Calu3 (cell line): ENCODE measurements around the gene SPRR3. TPM values are rescaled to one million over a fixed set of nuclear protein-coding genes. Genes with fewer than 3 reads are reported as not detected.

Source experiments
- BruUV-seq: library from RNA; stranded (reverse); fragments of 400-500 nt; replicated peaks from 2 replicates; lab custom pipeline; 2021; lab: Mats Ljungman, UMichigan
- CTCF ChIA-PET: fragments of 300-600 bp; sonication (Branson Sonifier 250); formaldehyde crosslinking; loops from one replicate; lab custom pipeline; 2022; ENCODE audit warnings: antibody characterized with exemption; lab: Charles Lee
- DNase-seq: peaks from one replicate; pipeline ENCODE4 v3.0.0; 2022
- H3K27ac Mint-ChIP-seq: one replicate; pipeline ENCODE4 v1.8.0; 2022; ENCODE audit warnings: mixed read lengths; ENCODE audit not compliant: unreplicated experiment
- H3K27me3 Mint-ChIP-seq: one replicate; pipeline ENCODE4 v1.8.0; 2022; ENCODE audit warnings: mixed read lengths; ENCODE audit not compliant: unreplicated experiment
- H3K36me3 Mint-ChIP-seq: one replicate; pipeline ENCODE4 v1.8.0; 2022; ENCODE audit warnings: mild to moderate bottlenecking, moderate library complexity, mixed read lengths; ENCODE audit not compliant: insufficient read depth, unreplicated experiment
- H3K4me1 Mint-ChIP-seq: one replicate; pipeline ENCODE4 v1.8.0; 2022; ENCODE audit warnings: mild to moderate bottlenecking, low read depth, mixed read lengths; ENCODE audit not compliant: unreplicated experiment
- H3K4me3 Mint-ChIP-seq: one replicate; pipeline ENCODE4 v1.8.0; 2022; ENCODE audit warnings: mild to moderate bottlenecking, low read depth, moderate library complexity, mixed read lengths; ENCODE audit not compliant: unreplicated experiment
- H3K9me3 Mint-ChIP-seq: one replicate; pipeline ENCODE4 v1.8.0; 2022; ENCODE audit warnings: low read depth, mixed read lengths; ENCODE audit not compliant: unreplicated experiment
- CTCF ChIP-seq: fragments of 200-600 bp; IDR thresholded peaks from one replicate; pipeline ENCODE4 v1.8.0; 2022; ENCODE audit warnings: antibody characterized with exemption; ENCODE audit not compliant: unreplicated experiment
- intact Hi-C: fragments of 100-400 bp; cut with micrococcal nuclease; formaldehyde crosslinking; loops from one replicate; pipeline ENCODE4 v1.10.0; 2022; ENCODE audit not compliant: unreplicated experiment
- total RNA-seq: library from RNA; stranded (reverse); gene quantifications from 2 replicates; pipeline ENCODE4 v1.2.3, GENCODE V29; 2022

Gene SPRR3
- total RNA-seq, 1 experiment from 2014 or later = 6.2 TPM

GRCh38 chr1:152959273-152959672, 42.3 kb upstream of the SPRR3 start:
- TF ChIP-seq CTCF = no peak
- Mint-ChIP-seq H3K27ac (no peak overlapping the region), H3K4me3 (no peak overlapping the region), H3K4me1 (peaks cover 10% of the 10 kb centered on the region), H3K36me3 (no peaks in the 10 kb centered on the region), H3K27me3 (no peaks in the 10 kb centered on the region), H3K9me3 (peaks cover 4% of the 10 kb centered on the region)
- intact Hi-C loops = no loop called here
- CTCF ChIA-PET = no interaction called here
- DNase-seq = no peak
- BruUV-seq = no TSS peak

- TF ChIP-seq CTCF = no peak
- CTCF ChIA-PET = interaction anchor here (0.5 to 1.7 kb wide), 3 partner anchors 11 to 287 kb away, joined by 3 to 8 read pairs (median 5); partner anchors contain the start of gene SPRR4
- no peak overlapping the region for H3K4me3 Mint-ChIP-seq
- H3K27me3 Mint-ChIP-seq = no peaks in the 10 kb centered on the region
- intact Hi-C loops = no loop called here
- H3K27ac Mint-ChIP-seq = no peak overlapping the region
- BruUV-seq = no TSS peak
- peaks cover 4% of the 10 kb centered on the region for H3K9me3 Mint-ChIP-seq
- no peaks in the 10 kb centered on the region for H3K36me3 Mint-ChIP-seq
- DNase-seq = no peak
- peaks cover 3% of the 10 kb centered on the region for H3K4me1 Mint-ChIP-seq
Observed at GRCh38 chr1:152959801-152960451, 41.6 kb upstream of the SPRR3 start.

- Mint-ChIP-seq H3K36me3 (no peaks in the 10 kb centered on the region), H3K4me1 (no peaks in the 10 kb centered on the region), H3K27ac (no peak overlapping the region), H3K9me3 (peaks cover 4% of the 10 kb centered on the region), H3K27me3 (no peaks in the 10 kb centered on the region), H3K4me3 (no peak overlapping the region)
- no peak for DNase-seq
- intact Hi-C loops = no loop called here
- no TSS peak for BruUV-seq
- no peak for TF ChIP-seq CTCF
- CTCF ChIA-PET = interaction anchor here (0.5 to 1.7 kb wide), 4 partner anchors 10 to 286 kb away, joined by 3 to 8 read pairs (median 5); partner anchors contain the start of gene SPRR4
Observed at GRCh38 chr1:152960452-152961044, 41.0 kb upstream of the SPRR3 start.

- H3K4me3 Mint-ChIP-seq = no peak overlapping the region
- H3K27me3 Mint-ChIP-seq = no peaks in the 10 kb centered on the region
- no peak overlapping the region for H3K27ac Mint-ChIP-seq
- no peak for DNase-seq
- H3K4me1 Mint-ChIP-seq = no peaks in the 10 kb centered on the region
- H3K36me3 Mint-ChIP-seq = no peaks in the 10 kb centered on the region
- CTCF ChIA-PET = interaction anchor here (1.7 kb wide), 2 partner anchors 71 to 231 kb away, joined by 5 to 8 read pairs; no protein-coding TSS in a partner anchor
- TF ChIP-seq CTCF = no peak
- intact Hi-C loops = no loop called here
- no TSS peak for BruUV-seq
- H3K9me3 Mint-ChIP-seq = peaks cover 4% of the 10 kb centered on the region
Observed at GRCh38 chr1:152961226-152961891, 40.2 kb upstream of the SPRR3 start.
